HG03571 (cell line): ENCODE results near the gene COX5B.
"Not testable (repeated sequence)": the region's sequence is repeated elsewhere in the genome, so short reads cannot be mapped to it uniquely, and the experiment has no call there.

Experiments
- ATAC-seq: cut with Tn5 transposase; IDR thresholded peaks from one replicate; pipeline ENCODE4 v1.9.1; 2021; ENCODE audit not compliant: unreplicated experiment

The COX5B gene

GRCh38 chr2:97645695-97646629, at the start of gene COX5B:
Gene COX5B, plus strand, starts transcription at chr2:97646062. Its CDS starts 25 bp downstream, at chr2:97646087.
- peak; percentile 91 for ATAC-seq

- ATAC-seq = not testable (repeated sequence)
Observed at GRCh38 chr2:97596180-97596579, 49.7 kb upstream of the COX5B start.

- not testable (repeated sequence) for ATAC-seq
Observed at GRCh38 chr2:97601537-97601936, 44.3 kb upstream of the COX5B start.

- not testable (repeated sequence) for ATAC-seq
Observed at GRCh38 chr2:97605109-97605508, 40.8 kb upstream of the COX5B start.

- ATAC-seq = not testable (repeated sequence)
Observed at GRCh38 chr2:97605524-97606339, 40.1 kb upstream of the COX5B start.

- not testable (repeated sequence) for ATAC-seq
Observed at GRCh38 chr2:97608745-97609144, 37.1 kb upstream of the COX5B start.

- ATAC-seq = not testable (repeated sequence)
Observed at GRCh38 chr2:97611895-97612294, 34.0 kb upstream of the COX5B start.

- not testable (repeated sequence) for ATAC-seq
Observed at GRCh38 chr2:97615746-97616145, 30.1 kb upstream of the COX5B start.

GRCh38 chr2:97617911-97618310, 28.0 kb upstream of the COX5B start:
- ATAC-seq = no peak

GRCh38 chr2:97618939-97619827, 26.7 kb upstream of the COX5B start:
- not testable (repeated sequence) for ATAC-seq

- not testable (repeated sequence) for ATAC-seq
Observed at GRCh38 chr2:97620492-97620891, 25.4 kb upstream of the COX5B start.

GRCh38 chr2:97622976-97623375, 22.9 kb upstream of the COX5B start:
- not testable (repeated sequence) for ATAC-seq

- ATAC-seq = not testable (repeated sequence)
Observed at GRCh38 chr2:97625354-97626048, 20.4 kb upstream of the COX5B start.

- not testable (repeated sequence) for ATAC-seq
Observed at GRCh38 chr2:97626049-97626430, 19.8 kb upstream of the COX5B start.

- no peak for ATAC-seq
Observed at GRCh38 chr2:97644023-97644717, 1.7 kb upstream of the COX5B start.

- peak; percentile 21 for ATAC-seq
Observed at GRCh38 chr2:97645112-97645694, 659 bp upstream of the COX5B start.

GRCh38 chr2:97646977-97647376, 1.1 kb downstream of the COX5B start:
- ATAC-seq = no peak

- no peak for ATAC-seq
Observed at GRCh38 chr2:97651114-97651513, 5.3 kb downstream of the COX5B start.

GRCh38 chr2:97653473-97653872, 7.6 kb downstream of the COX5B start:
- ATAC-seq = no peak
